ENCODE measurements around the gene KAZN. TPM values are rescaled to one million over a fixed set of nuclear protein-coding genes. Genes with fewer than 3 reads are reported as not detected.

Gene KAZN
- total RNA-seq, 1 experiment from 2014 or later: 15.6 TPM

DNA sequence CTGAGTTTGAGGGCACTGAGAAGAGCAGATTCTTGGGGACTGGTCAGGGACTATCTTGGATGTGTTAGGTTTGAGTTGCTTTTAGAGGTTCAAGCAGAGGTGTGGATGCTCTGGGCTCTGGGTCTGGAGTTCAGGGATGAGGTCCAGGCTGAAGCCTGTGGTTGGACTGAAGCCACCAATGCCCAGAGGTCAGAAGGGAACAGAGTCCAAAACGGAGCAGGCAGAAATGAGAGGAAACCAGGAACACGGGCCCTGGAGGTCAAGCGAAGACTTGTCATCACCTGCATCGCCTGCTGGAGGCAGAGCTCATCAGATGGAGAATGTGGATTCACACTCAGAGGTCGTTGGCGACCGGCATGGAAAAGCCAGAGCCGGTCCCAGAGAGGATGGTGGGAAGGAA lies 425.5 kb downstream of the KAZN start:
- CTCF ChIA-PET: interaction anchor here (0.6 kb wide), 1 partner anchor 1217 kb away, joined by 3 read pairs; no protein-coding TSS in a partner anchor

DNA sequence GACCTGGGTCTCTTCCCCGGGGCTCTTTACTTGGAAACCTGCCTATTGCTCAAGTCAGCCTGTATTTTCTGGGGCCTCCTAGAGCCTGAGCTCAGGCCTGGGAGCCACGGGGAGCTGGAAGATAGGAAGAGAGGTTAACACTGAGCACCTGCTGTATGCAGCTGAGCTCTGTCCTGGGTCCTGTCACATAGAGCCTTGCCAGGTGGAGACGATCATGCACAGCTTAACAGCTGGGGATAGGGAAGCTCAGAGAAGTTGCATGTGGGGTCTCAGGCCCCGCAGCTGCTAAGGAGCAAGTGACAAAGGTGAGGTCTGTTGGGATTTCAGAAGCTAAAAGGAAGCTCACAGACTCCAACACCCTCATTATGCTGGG lies 427.6 kb downstream of the KAZN start:
- Histone ChIP-seq H3K9me3 (ENCODE audit: insufficient read depth, low read depth) (no peaks in the 10 kb centered on the region), H3K4me2 (no peak overlapping the region), H3F3A (ENCODE audit: insufficient read depth, low read depth) (no peaks in the 10 kb centered on the region), H3K36me3 (ENCODE audit: low read depth) (no peaks in the 10 kb centered on the region), H4K20me1 (ENCODE audit: insufficient read depth) (no peaks in the 10 kb centered on the region), H3K9me2 (ENCODE audit: insufficient read depth) (no peaks in the 10 kb centered on the region), H3K4me3 (no peak overlapping the region), H3K4me1 (replicated peaks; ENCODE audit: insufficient read depth) (no peaks in the 10 kb centered on the region), H2AFZ (no peak overlapping the region), H3K27ac (no peak overlapping the region), H3K79me2 (ENCODE audit: low read depth) (no peaks in the 10 kb centered on the region), H3K27me3 (ENCODE audit: insufficient read depth, low read depth) (no peaks in the 10 kb centered on the region)
- POLR2A ChIA-PET (ENCODE audit: unreplicated experiment): no interaction called here
- no TSS peak for BruUV-seq (replicated peaks)
- CTCF ChIA-PET: interaction anchor here (0.6 to 1.6 kb wide), 3 partner anchors 10 to 250 kb away, joined by 4 to 7 read pairs (median 4); no protein-coding TSS in a partner anchor
- DNase-seq: no peak
- no peak for TF ChIP-seq EZH2 (IDR thresholded peaks at IDR 0.05; ENCODE audit: low read depth)
- TF ChIP-seq, protein P1, sequence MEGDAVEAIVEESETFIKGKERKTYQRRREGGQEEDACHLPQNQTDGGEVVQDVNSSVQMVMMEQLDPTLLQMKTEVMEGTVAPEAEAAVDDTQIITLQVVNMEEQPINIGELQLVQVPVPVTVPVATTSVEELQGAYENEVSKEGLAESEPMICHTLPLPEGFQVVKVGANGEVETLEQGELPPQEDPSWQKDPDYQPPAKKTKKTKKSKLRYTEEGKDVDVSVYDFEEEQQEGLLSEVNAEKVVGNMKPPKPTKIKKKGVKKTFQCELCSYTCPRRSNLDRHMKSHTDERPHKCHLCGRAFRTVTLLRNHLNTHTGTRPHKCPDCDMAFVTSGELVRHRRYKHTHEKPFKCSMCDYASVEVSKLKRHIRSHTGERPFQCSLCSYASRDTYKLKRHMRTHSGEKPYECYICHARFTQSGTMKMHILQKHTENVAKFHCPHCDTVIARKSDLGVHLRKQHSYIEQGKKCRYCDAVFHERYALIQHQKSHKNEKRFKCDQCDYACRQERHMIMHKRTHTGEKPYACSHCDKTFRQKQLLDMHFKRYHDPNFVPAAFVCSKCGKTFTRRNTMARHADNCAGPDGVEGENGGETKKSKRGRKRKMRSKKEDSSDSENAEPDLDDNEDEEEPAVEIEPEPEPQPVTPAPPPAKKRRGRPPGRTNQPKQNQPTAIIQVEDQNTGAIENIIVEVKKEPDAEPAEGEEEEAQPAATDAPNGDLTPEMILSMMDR (conservative IDR thresholded peaks at IDR 0.05): no peak
- intact Hi-C loops (cut with micrococcal nuclease; ENCODE audit: unreplicated experiment): loop anchor here (2.0 to 5.0 kb wide), 2 partner anchors 193 to 239 kb away; no protein-coding TSS in a partner anchor

More for the DNA sequence above, 425.5 kb downstream of the KAZN start:
- H3K4me1 ChIP-seq (replicated peaks; ENCODE audit: insufficient read depth): no peaks in the 10 kb centered on the region
- TF ChIP-seq, protein P1 (conservative IDR thresholded peaks at IDR 0.05): no peak
- no peak for TF ChIP-seq EZH2 (IDR thresholded peaks at IDR 0.05; ENCODE audit: low read depth)
- no peaks in the 10 kb centered on the region for H3K36me3 ChIP-seq (ENCODE audit: low read depth)
- H3F3A ChIP-seq (ENCODE audit: insufficient read depth, low read depth): no peaks in the 10 kb centered on the region
- DNase-seq: no peak
- H3K9me2 ChIP-seq (ENCODE audit: insufficient read depth): no peaks in the 10 kb centered on the region
- POLR2A ChIA-PET (ENCODE audit: unreplicated experiment): no interaction called here
- no peak overlapping the region for H3K4me2 ChIP-seq
- BruUV-seq (replicated peaks): no TSS peak
- intact Hi-C loops (cut with micrococcal nuclease; ENCODE audit: unreplicated experiment): no loop called here
- H3K27ac ChIP-seq: no peak overlapping the region
- no peaks in the 10 kb centered on the region for H4K20me1 ChIP-seq (ENCODE audit: insufficient read depth)
- no peaks in the 10 kb centered on the region for H3K27me3 ChIP-seq (ENCODE audit: insufficient read depth, low read depth)
- H3K4me3 ChIP-seq: no peak overlapping the region
- no peaks in the 10 kb centered on the region for H3K79me2 ChIP-seq (ENCODE audit: low read depth)
- H3K9me3 ChIP-seq (ENCODE audit: insufficient read depth, low read depth): no peaks in the 10 kb centered on the region
- H2AFZ ChIP-seq: no peak overlapping the region

DNA sequence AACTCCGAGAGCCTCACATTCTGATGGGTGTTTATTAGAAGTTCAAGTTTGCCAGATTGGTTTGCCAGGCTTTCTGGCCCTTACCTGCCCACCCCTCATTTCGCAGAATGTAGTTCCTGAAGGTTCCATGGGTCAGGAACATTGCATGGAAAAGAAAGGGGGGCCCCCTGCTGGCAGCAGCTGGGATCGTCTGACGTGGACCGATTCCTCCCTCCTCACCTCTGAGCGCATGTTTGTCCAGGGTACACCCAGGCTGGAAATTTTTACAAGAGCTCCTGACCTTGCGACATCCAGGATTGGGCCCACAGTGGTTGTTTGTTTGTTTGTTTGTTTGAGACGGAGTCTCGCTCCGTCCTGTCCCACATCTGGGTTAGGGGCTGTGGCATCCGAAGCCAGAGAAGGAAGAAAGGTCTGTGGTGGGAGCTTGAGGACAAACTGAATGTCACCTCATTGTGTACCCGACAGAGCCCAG lies 429.1 kb downstream of the KAZN start:
- CTCF ChIA-PET: interaction anchor here (0.6 to 1.6 kb wide), 6 partner anchors 10 to 147 kb away, joined by 3 to 13 read pairs (median 4); no protein-coding TSS in a partner anchor
- Histone ChIP-seq H4K20me1 (ENCODE audit: insufficient read depth) (no peaks in the 10 kb centered on the region), H3K4me3 (no peak overlapping the region), H3K4me1 (replicated peaks; ENCODE audit: insufficient read depth) (no peaks in the 10 kb centered on the region), H2AFZ (no peak overlapping the region), H3K9me3 (ENCODE audit: insufficient read depth, low read depth) (no peaks in the 10 kb centered on the region), H3K27me3 (ENCODE audit: insufficient read depth, low read depth) (no peaks in the 10 kb centered on the region), H3K79me2 (ENCODE audit: low read depth) (no peaks in the 10 kb centered on the region), H3F3A (ENCODE audit: insufficient read depth, low read depth) (no peaks in the 10 kb centered on the region), H3K27ac (no peak overlapping the region), H3K9me2 (ENCODE audit: insufficient read depth) (no peaks in the 10 kb centered on the region), H3K36me3 (ENCODE audit: low read depth) (no peaks in the 10 kb centered on the region), H3K4me2 (no peak overlapping the region)
- BruUV-seq (replicated peaks): no TSS peak
- TF ChIP-seq, protein P1 (conservative IDR thresholded peaks at IDR 0.05): peak; percentile 82
- no peak for TF ChIP-seq EZH2 (IDR thresholded peaks at IDR 0.05; ENCODE audit: low read depth)
- POLR2A ChIA-PET (ENCODE audit: unreplicated experiment): no interaction called here
- DNase-seq: peak in 1 of 2 experiments; percentile 68
- intact Hi-C loops (cut with micrococcal nuclease; ENCODE audit: unreplicated experiment): loop anchor here (1.0 to 5.0 kb wide), 3 partner anchors 102 to 240 kb away; no protein-coding TSS in a partner anchor
